ENCODE measurements around the gene IER2.
"Not testable (repeated sequence)": the region's sequence is repeated elsewhere in the genome, so short reads cannot be mapped to it uniquely, and the experiment has no call there.

GRCh38 chr19:13185763-13186657, 35.8 kb downstream of the IER2 start:
- not testable (repeated sequence) for TF ChIP-seq POLR2A, CTCF, POLR2AphosphoS5 (IDR thresholded peaks at IDR 0.05)
